ENCODE measurements around the gene CTPS2. TPM values are rescaled to one million over a fixed set of nuclear protein-coding genes. Genes with fewer than 3 reads are reported as not detected.
"Not testable (repeated sequence)": the region's sequence is repeated elsewhere in the genome, so short reads cannot be mapped to it uniquely, and the experiment has no call there.

CTPS2 gene
- total RNA-seq, 1 experiment from 2014 or later = 20.7 TPM

- DNase-seq = no peak
- H3K36me3 Mint-ChIP-seq (ENCODE audit: insufficient read depth, unreplicated experiment) = peaks cover 14% of the 10 kb centered on the region
- Histone ChIP-seq H3K4me3 (ENCODE audit: low read depth, low read length) (no peak overlapping the region), H3K36me3 (ENCODE audit: control insufficient read depth, insufficient read depth, low read length) (no peaks in the 10 kb centered on the region), H3K4me1 (no peaks in the 10 kb centered on the region), H3K27me3 (replicated peaks; ENCODE audit: control insufficient read depth, insufficient read depth, low read length) (no peaks in the 10 kb centered on the region), H3K9me3 (no peaks in the 10 kb centered on the region)
- POLR2A ChIA-PET = no interaction called here
- intact Hi-C loops (cut with micrococcal nuclease; ENCODE audit: unreplicated experiment) = no loop called here
- no peak overlapping the region for H3K27ac Mint-ChIP-seq (ENCODE audit: unreplicated experiment)
- no peak for TF ChIP-seq CTCF (IDR thresholded peaks at IDR 0.05; ENCODE audit: insufficient read depth in 1 of 2, low read depth in 1 of 2, low read length in 1 of 2, severe bottlenecking in 1 of 2, unreplicated experiment in 1 of 2)
- no peaks in the 10 kb centered on the region for H3K4me1 Mint-ChIP-seq (ENCODE audit: low read depth, unreplicated experiment)
- CTCF ChIA-PET = no interaction called here
- no peak overlapping the region for H3K4me3 Mint-ChIP-seq (ENCODE audit: unreplicated experiment)
- H3K27me3 Mint-ChIP-seq (ENCODE audit: insufficient read depth, unreplicated experiment) = no peaks in the 10 kb centered on the region
- no peaks in the 10 kb centered on the region for H3K9me3 Mint-ChIP-seq (ENCODE audit: unreplicated experiment)
- no TSS peak for BruUV-seq (replicated peaks)
These were observed 94.0 kb downstream of the CTPS2 start for GRCh38 chrX:16618422-16618821.

GRCh38 chrX:16617382-16617781 is 95.1 kb downstream of the CTPS2 start:
- Mint-ChIP-seq H3K9me3 (ENCODE audit: unreplicated experiment) (no peaks in the 10 kb centered on the region), H3K27ac (ENCODE audit: unreplicated experiment) (no peak overlapping the region), H3K27me3 (ENCODE audit: insufficient read depth, unreplicated experiment) (no peaks in the 10 kb centered on the region), H3K4me1 (ENCODE audit: low read depth, unreplicated experiment) (no peaks in the 10 kb centered on the region), H3K36me3 (ENCODE audit: insufficient read depth, unreplicated experiment) (peaks cover 14% of the 10 kb centered on the region), H3K4me3 (ENCODE audit: unreplicated experiment) (no peak overlapping the region)
- H3K27me3 ChIP-seq (replicated peaks; ENCODE audit: control insufficient read depth, insufficient read depth, low read length) = no peaks in the 10 kb centered on the region
- intact Hi-C loops (cut with micrococcal nuclease; ENCODE audit: unreplicated experiment) = no loop called here
- CTCF ChIA-PET = no interaction called here
- TF ChIP-seq CTCF (IDR thresholded peaks at IDR 0.05; ENCODE audit: insufficient read depth in 1 of 2, low read depth in 1 of 2, low read length in 1 of 2, severe bottlenecking in 1 of 2, unreplicated experiment in 1 of 2) = no peak
- H3K36me3 ChIP-seq (ENCODE audit: control insufficient read depth, insufficient read depth, low read length) = no peaks in the 10 kb centered on the region
- POLR2A ChIA-PET = no interaction called here
- no TSS peak for BruUV-seq (replicated peaks)
- no peaks in the 10 kb centered on the region for H3K4me1 ChIP-seq
- DNase-seq = no peak
- H3K9me3 ChIP-seq = no peaks in the 10 kb centered on the region
- H3K4me3 ChIP-seq (ENCODE audit: low read depth, low read length) = no peak overlapping the region

- Histone ChIP-seq H3K27me3 (replicated peaks; ENCODE audit: control insufficient read depth, insufficient read depth, low read length) (no peaks in the 10 kb centered on the region), H3K9me3 (no peaks in the 10 kb centered on the region), H3K4me3 (ENCODE audit: low read depth, low read length) (no peak overlapping the region), H3K36me3 (ENCODE audit: control insufficient read depth, insufficient read depth, low read length) (no peaks in the 10 kb centered on the region), H3K4me1 (no peaks in the 10 kb centered on the region)
- ChIA-PET POLR2A (no interaction called here), CTCF (no interaction called here)
- Mint-ChIP-seq H3K36me3 (ENCODE audit: insufficient read depth, unreplicated experiment) (peaks cover 8% of the 10 kb centered on the region), H3K4me3 (ENCODE audit: unreplicated experiment) (no peak overlapping the region), H3K4me1 (ENCODE audit: low read depth, unreplicated experiment) (no peaks in the 10 kb centered on the region), H3K27ac (ENCODE audit: unreplicated experiment) (no peak overlapping the region), H3K9me3 (ENCODE audit: unreplicated experiment) (no peaks in the 10 kb centered on the region), H3K27me3 (ENCODE audit: insufficient read depth, unreplicated experiment) (no peaks in the 10 kb centered on the region)
- no TSS peak for BruUV-seq (replicated peaks)
- no peak for TF ChIP-seq CTCF (IDR thresholded peaks at IDR 0.05; ENCODE audit: insufficient read depth in 1 of 2, low read depth in 1 of 2, low read length in 1 of 2, severe bottlenecking in 1 of 2, unreplicated experiment in 1 of 2)
- intact Hi-C loops (cut with micrococcal nuclease; ENCODE audit: unreplicated experiment) = no loop called here
- DNase-seq = no peak
These were observed 100.1 kb downstream of the CTPS2 start for GRCh38 chrX:16612257-16612897.

- H3K9me3 ChIP-seq; H3K27ac Mint-ChIP-seq (ENCODE audit: unreplicated experiment); H3K4me3 ChIP-seq (ENCODE audit: low read depth, low read length); H3K36me3 Mint-ChIP-seq (ENCODE audit: insufficient read depth, unreplicated experiment); H3K27me3 ChIP-seq (replicated peaks; ENCODE audit: control insufficient read depth, insufficient read depth, low read length); H3K27me3 Mint-ChIP-seq (ENCODE audit: insufficient read depth, unreplicated experiment); intact Hi-C loops (cut with micrococcal nuclease; ENCODE audit: unreplicated experiment); DNase-seq; H3K36me3 ChIP-seq (ENCODE audit: control insufficient read depth, insufficient read depth, low read length); H3K4me1 Mint-ChIP-seq (ENCODE audit: low read depth, unreplicated experiment); BruUV-seq (replicated peaks); H3K4me1 ChIP-seq; H3K9me3 Mint-ChIP-seq (ENCODE audit: unreplicated experiment); H3K4me3 Mint-ChIP-seq (ENCODE audit: unreplicated experiment); CTCF ChIA-PET; POLR2A ChIA-PET: not testable (repeated sequence)
These were observed 101.8 kb downstream of the CTPS2 start for GRCh38 chrX:16610654-16611053.
